GM18909 (cell line): ENCODE data around the gene GNB1L.

Source experiments
- ATAC-seq: cut with Tn5 transposase; IDR thresholded peaks from one replicate; pipeline ENCODE4 v1.9.1; 2021; ENCODE audit warnings: mild to moderate bottlenecking; ENCODE audit not compliant: unreplicated experiment, poor library complexity

The GNB1L gene

DNA sequence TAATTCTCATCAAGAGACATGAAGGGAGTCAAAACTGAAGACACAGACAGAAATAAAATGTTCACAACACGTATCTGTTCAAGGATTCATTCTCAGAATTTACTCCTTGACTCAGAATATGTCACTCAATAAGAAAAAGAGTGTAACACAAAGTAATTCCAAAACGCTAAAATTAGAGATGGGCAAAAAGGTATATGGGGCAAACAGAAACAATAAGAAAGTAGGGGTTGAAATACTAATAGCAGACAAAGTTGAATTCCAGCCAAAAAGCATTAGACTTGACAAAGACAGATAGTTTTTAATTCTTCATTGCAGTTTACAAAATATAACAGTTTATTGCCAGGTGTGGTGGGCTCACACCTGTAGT is 26.7 kb downstream of the GNB1L start:
- ATAC-seq: no peak

DNA sequence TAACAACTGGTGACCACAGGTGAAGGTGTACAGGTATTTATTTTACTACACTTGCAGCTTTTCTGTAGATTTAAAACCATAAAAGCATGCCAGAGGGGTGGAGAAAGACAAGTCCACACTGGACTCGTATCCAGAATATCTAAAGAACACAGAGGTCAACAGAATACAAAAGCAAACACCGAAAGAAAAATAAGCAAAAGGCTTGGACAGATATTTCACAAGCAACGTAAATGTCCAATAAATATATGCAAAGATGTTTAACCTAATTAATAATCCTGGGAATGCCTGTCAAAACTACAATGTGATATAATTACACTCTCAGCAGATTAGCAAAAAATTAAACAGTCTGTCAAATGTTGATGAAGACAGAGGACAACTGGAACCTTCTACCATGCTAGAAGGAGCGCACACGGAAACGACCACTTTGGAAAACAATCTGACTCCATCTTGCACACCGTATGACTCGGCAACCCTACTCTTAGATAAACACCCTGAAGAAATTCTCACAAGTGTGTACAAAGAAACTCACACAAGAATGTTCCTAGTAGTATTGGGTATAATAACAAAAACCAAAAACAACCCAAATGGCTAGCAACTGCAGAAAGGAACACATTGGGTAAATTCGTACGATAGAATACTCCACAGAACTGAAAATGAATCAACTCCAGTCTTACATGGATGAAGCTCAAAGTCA is 27.2 kb downstream of the GNB1L start:
- no peak for ATAC-seq

DNA sequence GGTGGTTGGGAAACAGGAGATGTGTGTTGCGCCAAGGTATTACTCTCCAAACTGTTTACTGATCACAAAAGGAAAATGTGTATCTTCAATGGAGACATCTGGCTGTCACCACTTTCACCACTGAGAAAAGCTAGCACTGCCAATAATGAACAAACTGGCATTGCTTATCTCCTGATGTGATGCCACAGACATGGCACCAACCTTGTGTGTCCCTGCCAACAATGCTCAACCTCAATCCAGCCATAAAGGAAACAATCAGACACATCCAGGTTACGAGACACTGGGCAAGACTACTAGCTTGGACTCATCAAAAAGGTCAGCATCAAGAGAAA is 28.1 kb downstream of the GNB1L start:
- ATAC-seq: no peak

GRCh38 chr22:19825904-19826618 is 28.6 kb downstream of the GNB1L start:
- ATAC-seq: no peak

- no peak for ATAC-seq
Measured at GRCh38 chr22:19824926-19825339, 29.7 kb downstream of the GNB1L start.

- ATAC-seq: no peak
Measured at GRCh38 chr22:19824212-19824925, 30.3 kb downstream of the GNB1L start.

DNA sequence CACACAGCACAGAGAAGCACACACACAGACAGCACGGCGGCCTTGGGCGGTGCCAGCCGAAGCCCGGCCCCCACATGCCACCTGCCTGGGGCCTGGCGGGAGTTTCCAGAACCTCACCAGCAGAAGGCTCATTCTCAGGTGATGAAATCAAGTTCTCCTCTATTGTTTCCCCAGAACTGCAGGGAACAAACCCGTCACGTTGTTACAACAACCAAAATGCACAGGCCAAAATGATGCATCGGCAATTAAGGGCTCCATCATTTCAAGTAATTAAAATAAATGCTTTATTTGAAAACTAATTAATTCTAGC is 30.8 kb downstream of the GNB1L start:
- ATAC-seq: no peak

GRCh38 chr22:19823191-19823901 is 31.3 kb downstream of the GNB1L start:
- no peak for ATAC-seq

DNA sequence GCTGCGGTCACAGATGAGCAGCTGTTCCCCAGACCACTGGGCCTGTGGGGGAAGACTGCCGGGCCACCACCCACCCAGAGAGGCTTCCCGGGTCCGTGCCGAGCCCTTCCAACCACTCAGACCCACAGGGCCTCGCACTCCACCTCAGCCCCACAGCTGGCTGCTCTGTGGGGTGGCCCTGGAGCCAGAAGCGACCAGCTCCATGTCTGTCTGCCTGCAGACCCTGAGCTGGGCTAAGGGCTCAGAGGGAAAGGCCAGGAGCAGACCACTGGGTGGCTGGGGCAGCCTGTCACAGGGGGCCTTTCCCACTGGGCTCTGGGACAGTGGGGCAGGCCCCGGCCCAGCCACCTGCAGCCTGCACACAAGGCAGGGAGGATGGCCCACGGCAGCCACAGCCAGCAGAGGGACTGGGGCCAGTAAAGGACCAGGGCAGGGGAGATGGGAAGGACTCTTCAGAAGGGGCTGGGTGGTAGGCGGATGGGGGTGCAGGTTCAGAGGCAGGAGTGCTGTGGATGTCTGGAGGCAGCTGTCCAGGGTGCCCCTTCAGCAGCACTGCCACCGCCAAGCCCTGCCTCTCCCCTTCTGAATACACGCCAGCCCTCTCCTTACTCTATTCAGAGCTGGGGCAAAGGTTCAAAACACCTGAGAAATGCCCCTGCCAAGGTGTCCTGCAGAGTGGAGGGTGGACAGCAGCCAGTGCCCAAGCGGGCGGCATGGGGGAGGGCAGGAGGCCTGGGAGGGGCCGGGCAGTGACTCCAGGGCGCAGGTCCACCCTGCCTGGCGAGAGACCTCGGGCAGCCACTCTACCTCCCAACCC is 32.2 kb downstream of the GNB1L start:
- no peak for ATAC-seq

DNA sequence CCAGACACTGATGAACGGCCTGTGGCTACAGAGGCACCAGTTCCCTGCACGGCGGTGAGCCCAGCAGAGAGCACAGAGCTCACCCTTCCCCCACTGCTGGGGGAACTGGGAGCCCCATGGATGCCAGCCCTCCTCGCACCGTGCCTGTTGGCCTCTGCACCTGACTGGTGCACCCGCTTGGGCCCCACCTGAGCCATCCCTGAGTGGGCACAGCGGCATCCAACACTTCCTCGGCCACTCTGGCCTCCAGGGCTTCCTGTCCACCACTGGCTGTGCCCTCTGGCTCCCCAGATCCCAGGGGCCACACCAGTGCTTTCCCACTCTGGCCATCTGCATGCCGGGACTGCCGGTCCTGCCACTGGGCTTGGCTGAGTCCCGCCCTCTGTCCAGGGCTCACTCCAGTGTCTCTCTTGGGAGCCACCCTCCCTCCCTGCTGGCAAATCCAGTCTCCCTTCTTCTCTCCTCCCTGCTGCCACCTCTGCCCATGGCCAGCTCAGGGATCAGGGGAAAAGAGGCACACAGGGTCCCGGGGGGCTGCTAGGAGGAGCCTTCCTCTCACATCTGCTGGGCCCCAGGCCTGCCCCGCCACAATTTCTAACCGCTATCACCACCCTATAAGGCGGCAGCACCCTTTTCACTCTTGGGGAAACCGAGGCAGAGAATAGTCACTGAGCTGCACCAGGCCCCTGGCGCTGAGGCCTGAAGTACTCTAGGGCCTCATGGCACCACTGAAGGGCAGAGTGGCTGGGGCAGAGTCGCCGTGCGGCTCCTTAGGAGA is 33.0 kb downstream of the GNB1L start:
- no peak for ATAC-seq

- ATAC-seq: no peak
Measured at GRCh38 chr22:19820880-19821522, 33.7 kb downstream of the GNB1L start.

- no peak for ATAC-seq
Measured at GRCh38 chr22:19819911-19820879, 34.5 kb downstream of the GNB1L start.

DNA sequence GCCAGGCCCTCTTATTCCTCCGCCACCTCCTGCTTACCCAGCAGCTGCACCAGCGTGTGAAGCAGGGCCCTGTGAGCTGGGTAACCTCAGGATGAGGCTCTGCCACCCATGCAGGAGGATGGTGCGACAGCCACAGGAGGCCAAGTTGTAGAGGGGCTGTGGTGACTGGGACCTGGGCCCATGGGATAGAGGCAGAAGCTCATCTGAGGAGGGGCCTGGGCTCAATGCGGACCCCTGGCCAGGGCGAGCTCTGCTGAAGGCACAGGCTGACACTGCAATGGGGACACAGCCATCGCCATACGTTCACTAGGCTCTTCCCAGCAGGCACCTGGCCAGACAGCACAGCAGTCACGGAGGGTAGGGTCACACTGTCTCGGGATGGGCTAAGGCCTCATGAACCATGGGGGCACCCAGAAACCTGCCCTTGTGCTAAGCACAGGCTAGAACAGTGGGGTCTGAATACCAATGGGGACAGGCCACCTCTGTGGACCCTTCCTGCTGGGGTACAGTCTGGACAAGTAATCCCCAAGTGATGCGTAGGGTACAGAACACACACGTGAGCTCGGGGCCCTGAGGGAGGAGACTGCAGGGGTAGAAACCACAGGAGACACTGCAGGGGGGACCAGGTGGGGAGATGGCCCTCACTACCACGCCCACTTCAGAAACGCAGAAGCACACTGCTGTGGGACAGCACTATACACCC is 35.3 kb downstream of the GNB1L start:
- ATAC-seq: no peak

DNA sequence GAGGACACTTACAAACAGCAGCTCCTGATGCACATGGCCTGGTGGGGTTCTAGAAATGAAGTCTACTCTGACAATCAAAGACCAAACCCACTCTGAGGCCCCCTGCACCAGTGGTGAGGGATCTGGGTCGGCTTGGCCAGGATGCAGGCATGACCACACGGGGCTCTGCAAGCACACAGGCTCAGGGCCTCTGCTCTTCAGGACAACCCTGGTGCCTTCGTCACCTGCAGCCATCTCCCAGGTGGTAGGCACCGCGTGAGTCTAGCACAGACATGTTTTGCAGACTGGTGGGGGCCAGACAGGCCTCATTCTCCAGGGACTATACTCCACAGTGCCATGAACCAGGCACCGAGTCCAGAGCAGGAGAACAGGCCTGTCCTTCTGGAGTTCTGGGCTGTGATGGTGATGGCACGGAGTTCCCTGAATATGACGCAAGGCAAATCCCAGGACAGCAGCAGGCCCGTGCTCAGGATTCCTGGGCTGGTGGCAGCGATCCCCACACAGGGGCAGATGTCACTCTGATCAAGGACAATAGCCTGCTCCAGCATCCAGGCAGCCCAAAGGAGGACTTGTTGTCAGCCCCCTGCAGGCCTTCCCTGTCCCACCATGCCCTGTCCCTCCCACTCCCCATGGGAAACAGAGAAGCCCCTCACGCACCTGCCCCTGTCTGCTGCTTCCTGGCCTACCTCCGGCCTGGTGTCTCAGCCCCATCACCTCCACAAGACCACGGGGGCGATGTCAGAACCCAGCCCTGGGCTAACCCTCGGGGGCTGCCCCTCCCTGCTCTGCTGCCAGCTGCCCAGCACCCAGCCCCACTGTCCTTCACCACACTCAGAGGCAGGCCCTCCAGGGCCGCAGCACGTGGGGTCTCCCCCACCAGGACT is 36.1 kb downstream of the GNB1L start:
- no peak for ATAC-seq

GRCh38 chr22:19816372-19817119 is 38.1 kb downstream of the GNB1L start:
- no peak for ATAC-seq

GRCh38 chr22:19815823-19816290 is 38.8 kb downstream of the GNB1L start:
- ATAC-seq: no peak
